Effector memory CD4-positive, alpha-beta T cell (primary cell): ENCODE results near the gene HHIPL1.

Experiments used
- DNase-seq, 3 donors: peaks; one replicate each; pipeline ENCODE4 v3.0.0-alpha.2; 2020
- H3K27ac ChIP-seq: 2 replicates; pipeline ENCODE4 v1.7.0; 2013; ENCODE audit warnings: mild to moderate bottlenecking, low read length, moderate library complexity; ENCODE audit not compliant: insufficient read depth, poor library complexity, severe bottlenecking
- H3K27me3 ChIP-seq: replicated peaks from 2 replicates; pipeline ENCODE4 v1.7.0; 2013; ENCODE audit warnings: mild to moderate bottlenecking, low read length; ENCODE audit not compliant: insufficient read depth, control insufficient read depth, poor library complexity, severe bottlenecking
- H3K36me3 ChIP-seq: 2 replicates; pipeline ENCODE4 v1.7.0; 2013; ENCODE audit warnings: mild to moderate bottlenecking, low read length, moderate library complexity; ENCODE audit not compliant: control insufficient read depth, insufficient read depth
- H3K4me1 ChIP-seq: 2 replicates; pipeline ENCODE4 v1.7.0; 2013; ENCODE audit warnings: low read length, mild to moderate bottlenecking; ENCODE audit not compliant: control insufficient read depth, insufficient read depth, poor library complexity, severe bottlenecking
- H3K4me3 ChIP-seq: 2 replicates; pipeline ENCODE4 v1.7.0; 2013; ENCODE audit warnings: low read length, low read depth, mild to moderate bottlenecking; ENCODE audit not compliant: insufficient read depth, poor library complexity, severe bottlenecking
- H3K9me3 ChIP-seq: 2 replicates; pipeline ENCODE4 v1.7.0; 2013; ENCODE audit warnings: mild to moderate bottlenecking, low read length, moderate library complexity; ENCODE audit not compliant: control insufficient read depth

The HHIPL1 gene

DNA sequence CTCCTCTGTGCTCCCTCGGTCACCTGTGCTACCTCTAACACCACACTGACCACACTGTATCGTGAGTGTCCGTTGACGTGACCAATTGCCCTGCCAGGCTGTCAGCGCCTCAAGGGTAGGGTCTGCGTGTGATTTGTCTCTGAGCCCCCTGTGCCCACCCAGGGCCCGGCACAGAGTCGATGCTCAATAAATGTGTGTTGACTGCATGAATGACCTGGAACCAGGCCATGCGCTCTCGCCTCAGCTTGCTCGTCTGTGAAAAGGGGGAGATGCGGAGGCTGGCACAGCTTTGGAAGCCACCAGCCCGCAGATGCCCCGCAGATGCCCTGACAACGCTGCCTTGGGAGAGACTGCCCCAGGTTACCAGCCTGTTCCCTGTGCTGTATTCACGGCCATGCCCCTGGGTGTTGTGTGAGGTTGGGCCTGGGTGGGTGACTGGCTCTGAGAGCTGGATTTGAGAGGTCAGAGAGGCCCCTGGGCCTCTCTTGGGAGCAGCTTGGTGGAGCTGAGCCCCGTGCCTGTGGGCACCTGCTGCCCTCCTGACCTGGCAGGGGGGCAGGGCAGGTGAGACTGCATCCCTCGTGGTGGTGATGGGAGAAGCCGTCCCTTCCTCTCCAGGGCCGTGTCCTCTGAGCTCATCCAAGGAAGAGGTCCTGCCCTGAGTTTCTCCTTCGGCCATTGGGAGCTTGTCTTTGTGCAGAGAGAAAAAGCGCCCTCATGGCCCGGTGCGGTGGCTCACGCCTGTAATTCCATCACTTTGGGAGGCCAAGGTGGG is 82.4 kb downstream of the HHIPL1 start:
- Histone ChIP-seq H3K27ac (no peak overlapping the region), H3K4me1 (no peaks in the 10 kb centered on the region), H3K9me3 (no peaks in the 10 kb centered on the region), H3K4me3 (no peak overlapping the region), H3K36me3 (no peaks in the 10 kb centered on the region), H3K27me3 (peaks cover 6% of the 10 kb centered on the region)
- no peak for DNase-seq

DNA sequence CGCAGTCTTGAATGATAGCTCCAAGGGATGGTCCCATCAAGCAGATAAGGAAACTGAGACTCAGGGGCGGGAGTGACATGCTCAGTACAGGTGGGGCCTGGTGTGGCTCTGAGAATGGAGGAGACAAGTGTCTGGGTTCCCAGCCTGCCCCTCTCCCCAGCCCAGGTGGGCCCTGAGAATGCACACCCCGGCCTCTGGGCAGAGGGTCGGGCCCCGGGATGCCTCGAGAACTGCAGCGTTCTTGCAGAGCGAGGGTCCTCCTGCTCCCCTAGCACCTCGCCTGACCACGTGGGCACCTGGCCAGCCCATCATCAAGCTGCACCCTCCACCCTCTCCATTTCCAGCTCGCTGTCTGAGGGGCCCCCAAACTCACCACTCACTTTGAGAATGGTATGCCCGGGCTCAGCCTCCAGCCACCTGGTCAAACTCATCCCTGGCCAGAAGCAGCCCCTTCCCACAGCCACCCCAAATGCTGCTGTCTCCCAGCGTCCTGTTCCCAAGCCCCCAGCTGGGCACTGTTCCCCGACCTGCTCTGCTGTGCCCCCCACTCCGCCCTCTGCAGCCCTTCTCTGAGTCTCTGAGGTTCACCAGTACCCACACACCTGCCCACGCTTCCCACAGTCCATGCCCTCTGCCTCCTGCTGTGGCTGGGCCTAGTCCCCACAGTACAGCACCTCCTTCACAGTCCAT is 83.4 kb downstream of the HHIPL1 start:
- DNase-seq, result no peak
- Histone ChIP-seq H3K4me1 (no peaks in the 10 kb centered on the region), H3K36me3 (no peaks in the 10 kb centered on the region), H3K27me3 (peaks cover 9% of the 10 kb centered on the region), H3K27ac (no peak overlapping the region), H3K9me3 (no peaks in the 10 kb centered on the region), H3K4me3 (no peak overlapping the region)

DNA sequence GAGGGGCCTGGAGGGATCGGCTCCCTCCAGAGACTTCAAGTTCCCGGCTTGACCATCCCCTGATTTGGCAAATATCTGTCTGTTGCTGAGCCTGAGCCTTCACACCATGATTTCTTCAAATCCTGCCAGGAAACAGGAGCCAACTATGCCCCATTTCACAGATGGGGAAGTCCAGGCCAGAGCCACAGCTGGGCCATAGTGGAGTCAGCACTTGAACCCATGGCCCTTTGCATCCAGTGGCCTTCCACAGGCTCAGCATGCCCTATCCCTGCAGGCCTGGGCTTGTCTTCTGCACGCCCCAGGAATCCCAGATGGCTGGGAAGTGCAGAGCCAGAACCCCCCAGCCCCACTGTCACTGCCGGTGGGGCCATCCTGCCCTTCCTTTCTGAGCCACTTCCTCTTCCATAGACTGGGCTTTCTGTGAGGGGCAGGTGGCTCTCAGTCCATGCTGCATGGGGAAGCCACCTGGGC is 84.1 kb downstream of the HHIPL1 start:
- no peak overlapping the region for H3K27ac ChIP-seq
- H3K4me1 ChIP-seq, result no peaks in the 10 kb centered on the region
- no peaks in the 10 kb centered on the region for H3K9me3 ChIP-seq
- DNase-seq, result no peak
- peaks cover 9% of the 10 kb centered on the region for H3K27me3 ChIP-seq
- no peak overlapping the region for H3K4me3 ChIP-seq
- no peaks in the 10 kb centered on the region for H3K36me3 ChIP-seq
